PC-9 (cell line): ENCODE results near the gene CYTH3.

Experiments used
- EZH2 ChIP-seq: fragments of 200-600 bp; sonication (generic); IDR thresholded peaks from 2 replicates; pipeline ENCODE4 v1.8.0; 2017; ENCODE audit warnings: antibody characterized with exemption, low read depth
- TF ChIP-seq, protein P1 (sequence below): fragments of 200-600 bp; sonication (generic); conservative IDR thresholded peaks from 2 replicates; pipeline ENCODE4 v1.6.1; 2017; ENCODE audit warnings: mixed run types, antibody characterized with exemption, mild to moderate bottlenecking, moderate library complexity

DNA sequence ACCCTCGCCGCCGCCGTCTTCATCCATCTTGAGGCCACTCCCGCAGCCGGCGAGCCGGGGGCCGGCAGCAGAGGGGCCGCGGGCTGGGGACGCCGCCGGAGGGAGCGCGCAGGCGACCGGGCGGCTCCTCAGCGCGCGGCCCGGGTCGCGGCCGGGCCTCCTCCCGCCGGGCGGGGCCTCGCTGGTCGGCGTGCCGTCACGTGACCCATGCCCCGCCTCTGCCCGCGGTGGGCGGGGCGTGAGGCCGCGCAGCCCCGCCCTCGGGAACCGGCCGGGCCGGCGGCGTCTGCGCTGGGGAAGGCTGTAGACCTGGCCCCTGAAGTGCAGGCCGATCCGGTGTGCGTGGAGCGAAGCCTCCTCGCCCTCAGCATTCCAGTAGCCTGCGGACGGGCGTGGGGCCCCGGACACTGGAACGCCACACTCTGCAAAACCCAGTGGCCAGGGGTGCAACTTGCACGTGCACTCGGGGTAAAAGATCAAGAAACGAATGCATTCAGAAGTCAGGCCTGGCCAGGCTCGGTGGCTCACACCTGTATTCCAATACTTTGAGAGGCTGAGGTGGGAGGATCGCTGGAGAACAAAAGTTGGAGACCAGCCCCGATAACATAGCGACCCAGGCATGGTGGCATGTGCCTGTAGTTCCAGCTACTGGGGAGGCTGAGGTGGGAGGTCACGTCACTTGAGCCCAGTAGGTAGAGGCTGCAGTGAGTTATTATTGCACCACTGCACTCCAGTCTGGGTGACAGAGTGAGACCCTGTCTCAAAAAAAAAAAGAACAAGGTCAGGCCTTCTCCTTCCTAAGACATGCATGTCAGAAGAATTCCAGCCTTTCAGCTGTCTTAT, at the start of gene CYTH3:
- TF ChIP-seq, protein P1, sequence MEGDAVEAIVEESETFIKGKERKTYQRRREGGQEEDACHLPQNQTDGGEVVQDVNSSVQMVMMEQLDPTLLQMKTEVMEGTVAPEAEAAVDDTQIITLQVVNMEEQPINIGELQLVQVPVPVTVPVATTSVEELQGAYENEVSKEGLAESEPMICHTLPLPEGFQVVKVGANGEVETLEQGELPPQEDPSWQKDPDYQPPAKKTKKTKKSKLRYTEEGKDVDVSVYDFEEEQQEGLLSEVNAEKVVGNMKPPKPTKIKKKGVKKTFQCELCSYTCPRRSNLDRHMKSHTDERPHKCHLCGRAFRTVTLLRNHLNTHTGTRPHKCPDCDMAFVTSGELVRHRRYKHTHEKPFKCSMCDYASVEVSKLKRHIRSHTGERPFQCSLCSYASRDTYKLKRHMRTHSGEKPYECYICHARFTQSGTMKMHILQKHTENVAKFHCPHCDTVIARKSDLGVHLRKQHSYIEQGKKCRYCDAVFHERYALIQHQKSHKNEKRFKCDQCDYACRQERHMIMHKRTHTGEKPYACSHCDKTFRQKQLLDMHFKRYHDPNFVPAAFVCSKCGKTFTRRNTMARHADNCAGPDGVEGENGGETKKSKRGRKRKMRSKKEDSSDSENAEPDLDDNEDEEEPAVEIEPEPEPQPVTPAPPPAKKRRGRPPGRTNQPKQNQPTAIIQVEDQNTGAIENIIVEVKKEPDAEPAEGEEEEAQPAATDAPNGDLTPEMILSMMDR = no peak
- no peak for TF ChIP-seq EZH2
